Gastroesophageal sphincter (tissue), 3 donors: Measurements from ENCODE around the gene LRRC3.

Source experiments
- CTCF ChIP-seq, 4 experiments: fragments of 200-600 bp in 2 of 4; fragments of 450-650 bp in 2 of 4; sonication (generic) in 1 of 4; IDR thresholded peaks; one replicate each; pipeline ENCODE4 v1.5.1; 2017 to 2019; ENCODE audit warnings: antibody characterized with exemption in 4 of 4, mild to moderate bottlenecking in 2 of 4, moderate library complexity in 2 of 4
- EP300 ChIP-seq: sonication (generic); formaldehyde crosslinking; IDR thresholded peaks from one replicate; pipeline ENCODE4 v1.6.1; 2017; ENCODE audit warnings: antibody characterized with exemption, mild to moderate bottlenecking
- POLR2A ChIP-seq, 2 donors: fragments of 450-650 bp; IDR thresholded peaks; one replicate each; pipeline ENCODE4 v1.6.1; 2017; ENCODE audit warnings: antibody characterized with exemption in 2 of 2, mild to moderate bottlenecking in 2 of 2, moderate library complexity in 1 of 2
- POLR2AphosphoS5 ChIP-seq: sonication (generic); formaldehyde crosslinking; IDR thresholded peaks from one replicate; pipeline ENCODE4 v1.6.1; 2017; ENCODE audit warnings: antibody characterized with exemption

GRCh38 chr21:44424608-44425306 is 30.6 kb upstream of the LRRC3 start:
- TF ChIP-seq POLR2AphosphoS5 (no peak), POLR2A (IDR thresholded peaks at IDR 0.05) (no peak), CTCF (IDR thresholded peaks at IDR 0.05) (no peak), EP300 (no peak)
